GM19372 (cell line): ENCODE results near the gene RTN4R.
"Not testable (repeated sequence)": the region's sequence is repeated elsewhere in the genome, so short reads cannot be mapped to it uniquely, and the experiment has no call there.

ENCODE experiments used
- ATAC-seq: cut with Tn5 transposase; IDR thresholded peaks from one replicate; pipeline ENCODE4 v1.9.1; 2021; ENCODE audit warnings: mild to moderate bottlenecking, low read depth, moderate library complexity; ENCODE audit not compliant: unreplicated experiment

RTN4R gene

GRCh38 chr22:20289182-20290044 lies 21.3 kb upstream of the RTN4R start:
- ATAC-seq: not testable (repeated sequence)

DNA sequence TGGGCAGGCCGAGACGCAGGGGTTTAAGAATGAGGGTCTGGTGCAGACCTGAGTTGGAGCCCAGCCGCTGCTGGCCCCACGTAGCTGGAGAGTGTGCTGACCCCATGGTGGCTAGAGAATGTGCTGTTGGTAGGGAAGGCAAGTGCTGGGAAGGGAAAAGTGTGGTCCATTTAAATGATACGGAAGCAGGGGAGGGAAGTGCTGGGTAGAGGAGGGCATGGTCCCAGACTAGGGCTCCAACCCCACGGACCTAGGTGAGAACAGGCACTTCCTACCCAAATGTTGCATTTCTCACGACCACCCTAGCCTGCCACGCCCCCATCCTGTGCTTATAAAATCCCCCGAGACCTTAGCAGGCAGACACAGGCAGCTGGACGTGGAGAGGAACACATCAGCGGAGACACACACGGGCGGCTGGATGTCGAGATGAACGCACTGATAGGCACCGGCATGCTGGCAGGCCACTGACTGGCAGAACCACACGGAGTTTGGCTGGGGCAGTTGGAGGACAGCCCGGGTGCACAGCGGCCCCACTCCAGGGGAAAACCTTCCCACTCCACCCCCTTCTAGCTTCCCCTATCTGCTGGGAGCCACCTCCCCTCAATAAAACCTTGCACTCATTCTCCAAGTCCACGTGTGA lies 18.8 kb upstream of the RTN4R start:
- not testable (repeated sequence) for ATAC-seq

GRCh38 chr22:20286312-20286660 lies 18.2 kb upstream of the RTN4R start:
- ATAC-seq: not testable (repeated sequence)

DNA sequence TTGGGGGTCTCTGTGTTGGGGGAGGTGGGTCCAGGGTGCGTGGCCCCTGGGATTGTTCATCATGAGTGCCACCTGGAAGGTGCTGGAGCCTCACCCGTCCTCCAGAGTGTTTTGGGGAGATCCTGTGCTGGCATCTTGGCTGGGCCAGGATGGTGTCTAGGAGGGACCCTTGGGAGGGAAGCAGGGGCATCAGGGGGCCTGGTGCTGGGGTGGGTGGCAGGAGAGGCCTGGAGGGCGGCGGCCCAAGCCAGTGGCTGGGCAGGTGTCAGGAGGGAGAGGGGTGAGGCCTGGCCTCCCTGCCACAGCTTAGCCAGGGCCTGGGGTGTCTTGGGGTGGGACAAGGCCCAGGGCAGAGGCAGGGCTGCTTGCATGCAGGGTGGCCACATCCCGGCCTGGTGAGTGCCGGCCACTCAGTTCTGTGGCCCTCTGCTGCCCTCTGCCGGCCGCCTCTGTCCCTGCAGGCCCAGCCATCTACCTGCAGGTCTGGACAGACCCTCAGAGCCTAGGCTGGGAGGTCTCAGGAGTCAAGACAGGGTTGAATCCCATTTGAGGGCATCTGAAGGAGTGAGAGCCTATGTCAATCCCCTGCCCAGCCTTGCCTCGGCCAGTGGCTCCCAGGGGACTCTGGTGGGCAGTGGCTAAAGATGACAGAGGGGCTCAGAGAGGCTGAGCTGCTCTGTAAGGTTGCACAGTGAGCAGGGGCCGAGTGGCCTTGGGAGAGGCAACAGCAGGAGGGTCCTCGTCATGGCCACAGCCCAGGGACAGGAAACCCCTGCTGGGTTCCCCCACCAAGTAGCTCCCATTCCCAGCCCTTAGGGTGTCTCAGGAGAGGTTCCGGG lies 17.6 kb upstream of the RTN4R start:
- ATAC-seq: not testable (repeated sequence)

- no peak for ATAC-seq
Observed at GRCh38 chr22:20284471-20285086, 16.5 kb upstream of the RTN4R start.

- no peak for ATAC-seq
Observed at GRCh38 chr22:20283674-20284066, 15.6 kb upstream of the RTN4R start.

- no peak for ATAC-seq
Observed at GRCh38 chr22:20282901-20283673, 15.0 kb upstream of the RTN4R start.

DNA sequence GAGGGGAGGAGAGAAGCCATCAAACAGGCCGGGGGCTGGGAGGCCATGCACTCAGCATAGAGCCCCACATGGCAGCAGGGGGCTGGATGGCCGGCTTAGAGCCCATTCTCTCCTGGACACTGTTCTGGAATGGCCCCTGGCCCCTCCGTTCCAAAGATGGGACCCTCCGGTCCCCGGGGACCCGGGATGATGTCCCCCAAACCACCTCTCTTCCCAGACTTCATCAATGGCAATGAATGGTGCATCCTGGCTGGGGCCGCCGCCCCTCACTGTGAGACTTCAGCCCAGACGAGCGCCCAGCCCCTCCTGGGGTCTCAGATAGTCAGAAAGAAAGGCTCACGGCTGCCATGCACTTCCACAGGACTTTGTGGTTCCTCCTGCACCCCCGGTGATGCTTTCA lies 13.8 kb upstream of the RTN4R start:
- no peak for ATAC-seq

- not testable (repeated sequence) for ATAC-seq
Observed at GRCh38 chr22:20281473-20281872, 13.4 kb upstream of the RTN4R start.

DNA sequence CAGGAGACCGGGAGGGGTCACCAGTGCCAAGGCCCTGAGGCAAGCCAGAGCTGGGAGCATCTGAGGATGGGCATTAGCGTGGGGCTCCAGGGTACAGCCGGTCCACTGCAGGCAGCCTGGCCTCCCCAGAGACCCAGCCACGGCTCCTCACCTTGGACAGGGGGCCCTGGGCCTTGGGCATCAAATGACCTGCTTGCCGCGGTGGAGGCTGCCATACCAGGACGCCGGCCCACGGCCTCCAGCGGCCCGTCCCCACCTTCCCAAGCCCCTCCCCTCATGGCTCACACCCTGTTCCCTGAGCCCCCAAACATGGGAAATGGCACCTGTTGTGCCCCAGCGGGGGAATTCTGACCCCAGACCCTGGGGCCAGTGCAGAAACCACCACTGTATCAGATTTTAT lies 12.7 kb upstream of the RTN4R start:
- no peak for ATAC-seq

DNA sequence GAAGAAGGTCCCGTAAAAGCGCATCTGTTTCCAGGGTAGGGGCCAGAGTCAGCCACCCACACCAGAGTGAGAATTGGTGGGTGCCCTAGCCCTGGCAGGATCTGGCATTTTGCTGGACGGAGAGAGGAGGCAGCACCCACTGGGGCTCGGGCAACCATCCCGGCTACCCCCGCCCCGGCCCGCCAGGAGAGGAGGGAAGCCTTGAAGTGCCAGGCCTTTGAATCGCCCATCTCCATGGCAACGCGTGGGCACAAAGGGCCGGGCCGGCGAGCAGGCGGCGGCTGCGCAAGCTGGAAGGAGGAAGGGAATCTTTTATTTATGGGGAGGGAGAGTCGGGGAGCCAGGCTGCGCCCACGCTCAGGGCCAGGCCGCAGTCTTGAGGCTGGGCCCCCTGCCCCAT lies 12.0 kb upstream of the RTN4R start:
- ATAC-seq: not testable (repeated sequence)

DNA sequence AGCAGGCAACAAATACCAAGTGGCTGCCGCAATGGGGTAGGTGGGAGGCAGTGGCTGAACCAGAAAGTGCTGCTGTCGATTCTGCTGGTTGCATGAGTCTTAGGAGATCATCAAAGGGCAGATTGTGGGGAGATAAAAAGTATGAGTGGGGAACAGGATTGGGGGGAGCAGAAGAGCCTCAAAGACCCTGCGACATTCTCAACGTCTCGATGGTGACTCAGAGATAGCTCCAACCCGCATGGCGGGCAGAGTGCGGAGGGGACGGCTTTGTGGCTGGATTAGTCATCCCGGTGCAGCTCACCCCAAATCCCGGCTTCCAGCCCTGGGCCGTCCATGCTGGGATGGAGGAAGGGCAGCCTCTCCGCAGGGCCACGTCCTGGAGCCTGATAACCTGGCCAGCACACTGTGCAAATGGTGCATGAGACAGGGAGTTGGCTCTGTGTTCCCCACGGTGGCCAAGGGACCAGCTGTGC lies 11.6 kb upstream of the RTN4R start:
- no peak for ATAC-seq

DNA sequence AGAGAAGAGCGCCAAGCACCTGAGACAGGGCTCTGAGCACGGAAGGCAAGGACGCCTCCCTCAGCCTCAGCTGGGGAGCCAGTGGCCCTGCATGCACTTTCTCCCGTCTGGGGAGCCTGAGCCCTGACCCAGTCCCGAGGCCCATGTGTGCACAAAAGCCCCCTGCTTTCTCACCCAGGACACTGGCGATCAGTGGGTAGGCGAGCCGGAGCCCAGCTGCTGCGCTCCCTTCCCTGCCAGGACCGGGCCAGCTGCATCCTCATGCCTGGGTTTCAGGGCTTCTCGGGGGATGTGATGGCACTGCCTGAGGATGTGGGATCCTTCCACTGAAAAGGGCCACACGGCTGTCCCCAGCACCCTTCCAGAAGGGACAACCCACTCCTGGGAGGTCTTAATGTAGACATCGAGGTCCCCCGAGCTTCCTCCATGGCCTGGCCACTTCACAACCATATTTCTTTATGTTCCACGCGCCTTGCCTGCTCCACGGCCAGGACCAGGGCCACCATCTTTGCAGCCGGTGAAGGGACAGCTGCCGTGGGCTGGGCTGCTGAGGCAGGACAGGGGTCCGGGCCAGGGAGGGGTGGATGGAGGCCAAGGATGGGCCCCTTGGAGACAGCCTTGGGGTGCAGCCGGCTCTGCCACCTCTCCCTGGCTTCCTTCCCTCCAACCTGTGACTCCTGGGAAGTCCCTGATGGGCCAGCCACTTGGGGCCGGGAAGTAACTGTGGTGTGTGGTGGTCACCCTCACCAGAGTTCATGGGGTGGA lies 10.8 kb upstream of the RTN4R start:
- not testable (repeated sequence) for ATAC-seq

GRCh38 chr22:20277936-20278635 lies 10.0 kb upstream of the RTN4R start:
- ATAC-seq: not testable (repeated sequence)

- ATAC-seq: no peak
Observed at GRCh38 chr22:20276468-20276867, 8.3 kb upstream of the RTN4R start.

GRCh38 chr22:20275836-20276235 lies 7.7 kb upstream of the RTN4R start:
- no peak for ATAC-seq

DNA sequence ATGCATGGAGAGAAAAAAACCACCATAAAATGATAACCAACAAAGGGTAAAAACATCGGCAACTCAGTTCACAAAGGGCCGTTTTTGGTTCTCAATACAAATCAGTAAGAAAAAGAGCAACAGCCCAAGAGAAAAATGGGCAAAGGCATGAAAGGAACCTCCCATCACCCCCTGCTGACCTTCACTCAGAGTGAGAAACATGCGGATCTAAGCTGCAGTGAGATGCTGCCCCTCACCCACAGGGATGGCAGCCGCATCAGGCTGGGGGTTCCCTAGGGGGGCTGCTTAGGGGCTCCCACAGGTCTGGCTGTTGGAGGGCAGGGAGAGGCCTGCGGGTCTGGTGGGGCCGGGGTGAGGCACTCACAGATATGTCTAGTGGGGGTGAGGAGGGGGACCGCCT lies 7.2 kb upstream of the RTN4R start:
- not testable (repeated sequence) for ATAC-seq

GRCh38 chr22:20274374-20274773 lies 6.3 kb upstream of the RTN4R start:
- not testable (repeated sequence) for ATAC-seq
